BLaER1 treated with 17β-estradiol and CSF1 and Interleukin-3, amounts not matched to agents 10 nM and 100 nM (cell line): ENCODE results near the gene CEP112.

ENCODE experiments used
- H3K27ac ChIP-seq, 11 experiments: shearing (Covaris generic); formaldehyde crosslinking; 2 replicates each; pipeline ENCODE4 v1.8.1; 2022
- H3K27me3 ChIP-seq, 11 experiments: shearing (Covaris generic); formaldehyde crosslinking; 2 replicates each; pipeline ENCODE4 v1.8.1; 2022
- H3K36me3 ChIP-seq, 11 experiments: shearing (Covaris generic); formaldehyde crosslinking; 2 replicates each; pipeline ENCODE4 v1.8.1; 2022
- H3K4me1 ChIP-seq, 10 experiments: shearing (Covaris generic); formaldehyde crosslinking; 2 replicates each; pipeline ENCODE4 v1.8.1; 2022
- H3K4me2 ChIP-seq, 11 experiments: shearing (Covaris generic); formaldehyde crosslinking; 2 replicates each; pipeline ENCODE4 v1.8.1; 2022
- H3K4me3 ChIP-seq, 10 experiments: shearing (Covaris generic); formaldehyde crosslinking; 2 replicates each; pipeline ENCODE4 v1.8.1; 2022
- H3K9ac ChIP-seq, 11 experiments: shearing (Covaris generic); formaldehyde crosslinking; 2 replicates each; pipeline ENCODE4 v1.8.1; 2022
- H3K9me3 ChIP-seq, 11 experiments: shearing (Covaris generic); formaldehyde crosslinking; replicated peaks in 1 of 11; 2 replicates each; pipeline ENCODE4 v1.8.1; 2022
- H4K20me1 ChIP-seq, 11 experiments: shearing (Covaris generic); formaldehyde crosslinking; 2 replicates each; pipeline ENCODE4 v1.8.1; 2022
- Cebpa-rat ChIP-seq, 11 experiments: shearing (Covaris generic); IDR thresholded peaks; 2 replicates each; pipeline ENCODE4 v1.8.1; 2022

Gene CEP112

GRCh38 chr17:65718601-65719000, 473.3 kb downstream of the CEP112 start:
- Histone ChIP-seq H3K9me3 (no peaks in the 10 kb centered on the region), H3K9ac (no peak overlapping the region), H3K27ac (no peak overlapping the region), H3K4me2 (no peak overlapping the region), H3K36me3 (no peaks in the 10 kb centered on the region), H3K4me3 (no peak overlapping the region), H4K20me1 (no peaks in the 10 kb centered on the region), H3K4me1 (no peaks in the 10 kb centered on the region), H3K27me3 (no peaks in the 10 kb centered on the region)
- TF ChIP-seq Cebpa-rat (IDR thresholded peaks at IDR 0.05), result no peak

GRCh38 chr17:65712383-65713267, 479.3 kb downstream of the CEP112 start:
- TF ChIP-seq Cebpa-rat (IDR thresholded peaks at IDR 0.05), result no peak
- Histone ChIP-seq H4K20me1 (no peaks in the 10 kb centered on the region), H3K9ac (no peak overlapping the region), H3K4me3 (no peak overlapping the region), H3K4me2 (no peak overlapping the region), H3K27ac (no peak overlapping the region), H3K4me1 (no peaks in the 10 kb centered on the region), H3K27me3 (no peaks in the 10 kb centered on the region), H3K36me3 (no peaks in the 10 kb centered on the region), H3K9me3 (no peaks in the 10 kb centered on the region)

- Histone ChIP-seq H3K36me3 (no peaks in the 10 kb centered on the region), H3K9ac (no peak overlapping the region), H3K4me2 (no peak overlapping the region), H3K27me3 (no peaks in the 10 kb centered on the region), H3K4me3 (no peak overlapping the region), H4K20me1 (no peaks in the 10 kb centered on the region), H3K27ac (no peak overlapping the region), H3K4me1 (no peaks in the 10 kb centered on the region), H3K9me3 (no peaks in the 10 kb centered on the region)
- TF ChIP-seq Cebpa-rat (IDR thresholded peaks at IDR 0.05), result no peak
Observed at GRCh38 chr17:65711671-65712276, 480.2 kb downstream of the CEP112 start.

GRCh38 chr17:65707780-65708179, 484.2 kb downstream of the CEP112 start:
- Histone ChIP-seq H3K27me3 (no peaks in the 10 kb centered on the region), H3K36me3 (no peaks in the 10 kb centered on the region), H4K20me1 (no peaks in the 10 kb centered on the region), H3K9me3 (no peaks in the 10 kb centered on the region), H3K27ac (no peak overlapping the region), H3K4me3 (no peak overlapping the region), H3K9ac (no peak overlapping the region), H3K4me2 (no peak overlapping the region), H3K4me1 (no peaks in the 10 kb centered on the region)
- no peak for TF ChIP-seq Cebpa-rat (IDR thresholded peaks at IDR 0.05)

GRCh38 chr17:65704731-65705130, 487.2 kb downstream of the CEP112 start:
- Histone ChIP-seq H3K4me1 (no peaks in the 10 kb centered on the region), H3K36me3 (no peaks in the 10 kb centered on the region), H3K4me2 (no peak overlapping the region), H3K9ac (no peak overlapping the region), H3K27ac (no peak overlapping the region), H3K27me3 (no peaks in the 10 kb centered on the region), H3K9me3 (peaks cover 0 to 6% (median 0%) of the 10 kb centered on the region in 11 experiments; a peak in 2 of 22 replicates), H3K4me3 (no peak overlapping the region), H4K20me1 (no peaks in the 10 kb centered on the region)
- TF ChIP-seq Cebpa-rat (IDR thresholded peaks at IDR 0.05), result no peak

GRCh38 chr17:65703891-65704290, 488.0 kb downstream of the CEP112 start:
- H4K20me1 ChIP-seq, result no peaks in the 10 kb centered on the region
- no peaks in the 10 kb centered on the region for H3K36me3 ChIP-seq
- no peaks in the 10 kb centered on the region for H3K4me1 ChIP-seq
- H3K9me3 ChIP-seq, result peaks cover 0 to 6% (median 0%) of the 10 kb centered on the region in 11 experiments; a peak in 2 of 22 replicates
- TF ChIP-seq Cebpa-rat (IDR thresholded peaks at IDR 0.05), result no peak
- H3K9ac ChIP-seq, result no peak overlapping the region
- H3K4me3 ChIP-seq, result no peak overlapping the region
- no peak overlapping the region for H3K27ac ChIP-seq
- no peak overlapping the region for H3K4me2 ChIP-seq
- H3K27me3 ChIP-seq, result no peaks in the 10 kb centered on the region

GRCh38 chr17:65699459-65699858, 492.5 kb downstream of the CEP112 start:
- TF ChIP-seq Cebpa-rat (IDR thresholded peaks at IDR 0.05), result no peak
- Histone ChIP-seq H4K20me1 (no peaks in the 10 kb centered on the region), H3K4me2 (no peak overlapping the region), H3K27me3 (no peaks in the 10 kb centered on the region), H3K36me3 (no peaks in the 10 kb centered on the region), H3K27ac (no peak overlapping the region), H3K9ac (no peak overlapping the region), H3K4me1 (no peaks in the 10 kb centered on the region), H3K4me3 (no peak overlapping the region), H3K9me3 (peaks cover 0 to 6% (median 0%) of the 10 kb centered on the region in 11 experiments; a peak in 2 of 22 replicates)

- Histone ChIP-seq H3K27ac (no peak overlapping the region), H4K20me1 (no peaks in the 10 kb centered on the region), H3K4me3 (no peak overlapping the region), H3K4me1 (no peaks in the 10 kb centered on the region), H3K4me2 (no peak overlapping the region), H3K36me3 (no peaks in the 10 kb centered on the region), H3K9me3 (peaks cover 0 to 6% (median 0%) of the 10 kb centered on the region in 11 experiments; a peak in 2 of 22 replicates), H3K9ac (no peak overlapping the region), H3K27me3 (no peaks in the 10 kb centered on the region)
- no peak for TF ChIP-seq Cebpa-rat (IDR thresholded peaks at IDR 0.05)
Observed at GRCh38 chr17:65698381-65699061, 493.4 kb downstream of the CEP112 start.

- Histone ChIP-seq H3K4me3 (no peak overlapping the region), H3K4me1 (no peaks in the 10 kb centered on the region), H4K20me1 (no peaks in the 10 kb centered on the region), H3K9me3 (peaks cover 0 to 6% (median 0%) of the 10 kb centered on the region in 11 experiments; a peak in 2 of 22 replicates), H3K9ac (no peak overlapping the region), H3K36me3 (no peaks in the 10 kb centered on the region), H3K27me3 (no peaks in the 10 kb centered on the region), H3K27ac (no peak overlapping the region), H3K4me2 (no peak overlapping the region)
- no peak for TF ChIP-seq Cebpa-rat (IDR thresholded peaks at IDR 0.05)
Observed at GRCh38 chr17:65697661-65698060, 494.3 kb downstream of the CEP112 start.
